ENCODE results near the gene OR51V1. TPM values are rescaled to one million over a fixed set of nuclear protein-coding genes. Genes with fewer than 3 reads are reported as not detected.

The OR51V1 gene
- total and polyA plus RNA-seq, 8 donors = not detected

DNA sequence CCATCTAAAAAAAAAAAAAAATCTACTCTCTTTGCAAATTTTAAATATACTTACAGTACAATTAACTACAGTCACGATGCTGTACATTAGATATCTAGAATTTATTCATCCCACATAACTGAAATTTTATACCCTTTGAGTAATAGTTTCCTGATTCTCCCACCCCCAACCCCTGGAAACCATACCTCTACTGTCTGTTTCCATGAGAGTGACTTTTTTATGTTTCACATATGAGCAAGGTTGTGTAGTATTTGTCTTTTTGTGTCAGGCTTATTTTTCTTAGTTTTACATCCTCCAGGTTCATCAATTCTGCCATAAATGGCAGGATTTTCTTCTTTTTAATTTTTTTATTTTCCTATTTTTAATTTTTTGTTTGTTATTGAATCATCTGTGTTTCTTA is 23.2 kb upstream of the OR51V1 start:
- TF ChIP-seq POLR2A (IDR thresholded peaks at IDR 0.05) = no peak
- TF ChIP-seq POLR2AphosphoS5 (IDR thresholded peaks at IDR 0.05) = no peak
- no peak for TF ChIP-seq CTCF (IDR thresholded peaks at IDR 0.05)
- TF ChIP-seq EP300 (IDR thresholded peaks at IDR 0.05) = no peak
- Histone ChIP-seq H3K36me3 (no peaks in the 10 kb centered on the region), H3K4me3 (no peak overlapping the region), H3K9me3 (peaks cover 0 to 4% (median 0%) of the 10 kb centered on the region in 4 donors), H3K27me3 (no peaks in the 10 kb centered on the region), H3K27ac (no peak overlapping the region), H3K4me1 (no peaks in the 10 kb centered on the region)
- intact Hi-C loops (cut with DNase I; ENCODE audit: low total_unique reads) = no loop called here
- DNase-seq = no peak
- 62 to 79% (median 75%) methylated on average over 1 of the region's 1 CpG for WGBS, 5 donors

DNA sequence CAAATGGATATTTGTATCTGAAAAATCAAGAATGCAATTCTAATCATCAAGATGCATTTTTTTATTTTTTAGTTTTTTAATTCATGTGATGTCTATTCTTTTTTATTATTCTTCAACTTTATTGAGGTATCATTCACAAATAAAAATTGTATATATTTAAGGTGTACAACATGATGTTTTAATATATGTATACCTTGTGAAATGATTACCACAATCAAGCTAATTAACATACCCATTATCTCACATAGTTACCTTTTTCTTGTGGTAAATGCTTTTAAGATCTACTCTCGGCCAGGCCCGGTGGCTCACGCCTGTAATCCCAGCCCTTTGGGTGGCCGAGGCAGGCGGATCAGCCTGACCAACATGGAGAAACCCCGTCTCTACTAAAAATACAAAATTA is 22.7 kb upstream of the OR51V1 start:
- H3K4me3 ChIP-seq = no peak overlapping the region
- 84 to 94% (median 91%) methylated on average over 4 to 6 of the region's 6 CpGs for WGBS, 5 donors
- DNase-seq = no peak
- H3K4me1 ChIP-seq = no peaks in the 10 kb centered on the region
- TF ChIP-seq CTCF (IDR thresholded peaks at IDR 0.05) = no peak
- no peak for TF ChIP-seq POLR2A (IDR thresholded peaks at IDR 0.05)
- TF ChIP-seq POLR2AphosphoS5 (IDR thresholded peaks at IDR 0.05) = no peak
- TF ChIP-seq EP300 (IDR thresholded peaks at IDR 0.05) = no peak
- peaks cover 0 to 4% (median 0%) of the 10 kb centered on the region in 4 donors for H3K9me3 ChIP-seq
- intact Hi-C loops (cut with DNase I; ENCODE audit: low total_unique reads) = no loop called here
- H3K27me3 ChIP-seq = no peaks in the 10 kb centered on the region
- no peaks in the 10 kb centered on the region for H3K36me3 ChIP-seq
- no peak overlapping the region for H3K27ac ChIP-seq

- Histone ChIP-seq H3K27ac (no peak overlapping the region), H3K9me3 (no peaks in the 10 kb centered on the region), H3K27me3 (no peaks in the 10 kb centered on the region), H3K4me3 (no peak overlapping the region), H3K4me1 (no peaks in the 10 kb centered on the region), H3K36me3 (no peaks in the 10 kb centered on the region)
- no peak for DNase-seq
- TF ChIP-seq EP300 (IDR thresholded peaks at IDR 0.05) (no peak), CTCF (IDR thresholded peaks at IDR 0.05) (no peak), POLR2A (IDR thresholded peaks at IDR 0.05) (no peak), POLR2AphosphoS5 (IDR thresholded peaks at IDR 0.05) (no peak)
- 50 to 60% (median 54%) methylated on average over 7 of the region's 7 CpGs for WGBS, 5 donors
- intact Hi-C loops (cut with DNase I; ENCODE audit: low total_unique reads) = no loop called here
Measured at GRCh38 chr11:5210376-5210885, 9.9 kb upstream of the OR51V1 start.

- Histone ChIP-seq H3K36me3 (no peaks in the 10 kb centered on the region), H3K27ac (no peak overlapping the region), H3K4me1 (no peaks in the 10 kb centered on the region), H3K4me3 (no peak overlapping the region), H3K9me3 (no peaks in the 10 kb centered on the region), H3K27me3 (no peaks in the 10 kb centered on the region)
- intact Hi-C loops (cut with DNase I; ENCODE audit: low total_unique reads) = no loop called here
- DNase-seq = peak in 1 of 2 donors; percentile 54
- 10 to 46% (median 17%) methylated on average over 1 of the region's 1 CpG for WGBS, 5 donors
- TF ChIP-seq CTCF (IDR thresholded peaks at IDR 0.05) (peak in 3 of 7 experiments; percentile 11 to 35 (median 20)), POLR2AphosphoS5 (IDR thresholded peaks at IDR 0.05) (no peak), POLR2A (IDR thresholded peaks at IDR 0.05) (no peak), EP300 (IDR thresholded peaks at IDR 0.05) (no peak)
Measured at GRCh38 chr11:5204787-5205186, 4.3 kb upstream of the OR51V1 start.
